H9 (cell line): ENCODE results near the gene PCYT2. TPM values are rescaled to one million over a fixed set of nuclear protein-coding genes. Genes with fewer than 3 reads are reported as not detected.

Experiments
- DNase-seq: peaks from one replicate; pipeline ENCODE4 v3.0.0-alpha.2; 2017
- H2AFZ ChIP-seq: one replicate; pipeline ENCODE4 v1.6.1; 2013; ENCODE audit warnings: mild to moderate bottlenecking, low read length, control low read depth, moderate library complexity
- H2AK5ac ChIP-seq: 2 replicates; pipeline ENCODE4 v1.6.1; 2013; ENCODE audit warnings: low read length, control low read depth, mixed read lengths; ENCODE audit not compliant: insufficient read length
- H2BK120ac ChIP-seq: one replicate; pipeline ENCODE4 v1.6.1; 2013; ENCODE audit warnings: low read depth, mild to moderate bottlenecking, low read length, control low read depth, inconsistent platforms; ENCODE audit not compliant: poor library complexity, severe bottlenecking
- H2BK12ac ChIP-seq: 2 replicates; pipeline ENCODE4 v1.6.1; 2013; ENCODE audit warnings: low read length, control low read depth, mixed read lengths, low read depth; ENCODE audit not compliant: insufficient read length
- H2BK15ac ChIP-seq: 2 replicates; pipeline ENCODE4 v1.6.1; 2013; ENCODE audit warnings: low read depth, low read length, control low read depth
- H2BK20ac ChIP-seq: one replicate; pipeline ENCODE4 v1.6.1; 2013; ENCODE audit warnings: low read depth, mild to moderate bottlenecking, low read length, control low read depth, inconsistent platforms; ENCODE audit not compliant: poor library complexity, severe bottlenecking
- H2BK5ac ChIP-seq: 2 replicates; pipeline ENCODE4 v1.6.1; 2013; ENCODE audit warnings: low read length, control low read depth, mixed read lengths; ENCODE audit not compliant: insufficient read length
- H3K14ac ChIP-seq: 2 replicates; pipeline ENCODE4 v1.6.1; 2013; ENCODE audit warnings: low read length, control low read depth; ENCODE audit not compliant: insufficient read depth
- H3K18ac ChIP-seq: 2 replicates; pipeline ENCODE4 v1.6.1; 2013; ENCODE audit warnings: low read depth, mild to moderate bottlenecking, mixed read lengths, low read length, control low read depth; ENCODE audit not compliant: insufficient read length
- H3K23ac ChIP-seq: 2 replicates; pipeline ENCODE4 v1.6.1; 2013; ENCODE audit warnings: low read length, control low read depth, mixed read lengths, low read depth; ENCODE audit not compliant: insufficient read length
- H3K23me2 ChIP-seq: 2 replicates; pipeline ENCODE4 v1.6.1; 2013; ENCODE audit warnings: low read depth, mild to moderate bottlenecking, mixed read lengths, low read length, control low read depth; ENCODE audit not compliant: insufficient read length, poor library complexity, severe bottlenecking
- H3K27ac ChIP-seq: 2 replicates; pipeline ENCODE4 v1.5.1; 2013; ENCODE audit warnings: low read length, control low read depth, mixed read lengths, low read depth; ENCODE audit not compliant: insufficient read length
- H3K27me3 ChIP-seq: 2 replicates; pipeline ENCODE4 v1.6.1; 2013; ENCODE audit warnings: low read length, control low read depth, inconsistent platforms; ENCODE audit not compliant: insufficient read depth
- H3K4ac ChIP-seq: 2 replicates; pipeline ENCODE4 v1.6.1; 2013; ENCODE audit warnings: low read depth, mild to moderate bottlenecking, control low read depth, inconsistent platforms, low read length, moderate library complexity
- H3K4me1 ChIP-seq: 2 replicates; pipeline ENCODE4 v1.6.1; 2013; ENCODE audit warnings: low read length, control low read depth, inconsistent platforms; ENCODE audit not compliant: insufficient read depth
- H3K4me2 ChIP-seq: 2 replicates; pipeline ENCODE4 v1.6.1; 2013; ENCODE audit warnings: low read length, control low read depth, mixed read lengths; ENCODE audit not compliant: insufficient read length, insufficient read depth
- H3K56ac ChIP-seq: 2 replicates; pipeline ENCODE4 v1.6.1; 2013; ENCODE audit warnings: low read depth, mild to moderate bottlenecking, mixed read lengths, low read length, control low read depth; ENCODE audit not compliant: insufficient read length
- H3K79me1 ChIP-seq: 2 replicates; pipeline ENCODE4 v1.6.1; 2013; ENCODE audit warnings: low read depth, mild to moderate bottlenecking, moderate library complexity, low read length, control low read depth, inconsistent platforms; ENCODE audit not compliant: insufficient read depth, poor library complexity, severe bottlenecking
- H3K79me2 ChIP-seq: 2 replicates; pipeline ENCODE4 v1.6.1; 2013; ENCODE audit warnings: low read length, control low read depth, inconsistent platforms; ENCODE audit not compliant: insufficient read depth
- H3K9ac ChIP-seq: 2 replicates; pipeline ENCODE4 v1.6.1; 2013; ENCODE audit warnings: low read length, control low read depth, mixed read lengths; ENCODE audit not compliant: insufficient read length; ENCODE audit errors: extremely low read depth
- H3K9me3 ChIP-seq: one replicate; pipeline ENCODE4 v1.6.1; 2013; ENCODE audit warnings: low read depth, low read length, inconsistent platforms; ENCODE audit not compliant: control insufficient read depth
- H3T11ph ChIP-seq: one replicate; pipeline ENCODE4 v1.6.1; 2013; ENCODE audit warnings: mild to moderate bottlenecking, low read length, control low read depth, inconsistent platforms
- H4K20me1 ChIP-seq: one replicate; pipeline ENCODE4 v1.6.1; 2013; ENCODE audit not compliant: control insufficient read depth, insufficient read length, insufficient read depth
- H4K5ac ChIP-seq: 2 replicates; pipeline ENCODE4 v1.6.1; 2013; ENCODE audit warnings: low read depth, mild to moderate bottlenecking, mixed read lengths, low read length, control low read depth; ENCODE audit not compliant: insufficient read length
- H4K8ac ChIP-seq: replicated peaks from 2 replicates; pipeline ENCODE4 v1.6.1; 2013; ENCODE audit warnings: low read length, control low read depth, mixed read lengths, low read depth; ENCODE audit not compliant: insufficient read length
- H4K91ac ChIP-seq: 2 replicates; pipeline ENCODE4 v1.6.1; 2013; ENCODE audit warnings: low read depth, mild to moderate bottlenecking, moderate library complexity, mixed read lengths, low read length, control low read depth; ENCODE audit not compliant: insufficient read length
- H3K27ac Mint-ChIP-seq, 3 experiments: 2 replicates in 2 of 3; 3 replicates in 1 of 3; pipeline ENCODE4 v1.8.0; 2020 to 2021; ENCODE audit warnings: mixed read lengths in 3 of 3, mild to moderate bottlenecking in 1 of 3, moderate library complexity in 1 of 3
- H3K27me3 Mint-ChIP-seq: 2 replicates; pipeline ENCODE4 v1.8.0; 2021; ENCODE audit warnings: low read depth, mild to moderate bottlenecking, moderate library complexity, mixed read lengths
- H3K36me3 Mint-ChIP-seq, 3 experiments: 2 replicates in 2 of 3; 3 replicates in 1 of 3; pipeline ENCODE4 v1.8.0; 2020 to 2021; ENCODE audit warnings: low read depth in 3 of 3, mixed read lengths in 3 of 3; ENCODE audit not compliant: insufficient read depth in 1 of 3
- H3K4me1 Mint-ChIP-seq, 2 experiments: 2 replicates each; pipeline ENCODE4 v1.8.0; 2020; ENCODE audit warnings: mixed read lengths in 2 of 2
- H3K4me3 Mint-ChIP-seq, 2 experiments: 2 replicates in 1 of 2; 3 replicates in 1 of 2; pipeline ENCODE4 v1.8.0; 2020 to 2021; ENCODE audit warnings: mild to moderate bottlenecking in 2 of 2, mixed read lengths in 2 of 2, moderate library complexity in 1 of 2
- H3K9me3 Mint-ChIP-seq, 2 experiments: 2 replicates in 1 of 2; 3 replicates in 1 of 2; pipeline ENCODE4 v1.8.0; 2020; ENCODE audit warnings: mild to moderate bottlenecking in 2 of 2, mixed read lengths in 2 of 2, moderate library complexity in 1 of 2
- CTCF ChIP-seq: fragments of 200-600 bp; sonication (generic); conservative IDR thresholded peaks from 3 replicates; pipeline ENCODE4 v1.8.0; 2021; ENCODE audit warnings: antibody characterized with exemption, mild to moderate bottlenecking
- WGBS: extraction: QIAGEN DNeasy Blood & Tissue Kit; methylation state at CpG from one replicate; pipeline ENCODE4 v1.1.7; 2013; ENCODE audit warnings: missing lambda C conversion rate, low lambda C conversion rate, mixed read lengths; ENCODE audit not compliant: insufficient read length; ENCODE audit errors: extremely low coverage; 5-methylcytosine and 5-hydroxymethylcytosine counted together
- total RNA-seq: library from RNA; stranded (reverse); gene quantifications from 2 replicates; pipeline ENCODE4 v1.2.1, GENCODE V29; 2021

PCYT2 gene
- total RNA-seq, 1 experiment from 2014 or later = 24.5 TPM

- Histone ChIP-seq H3T11ph (no peak overlapping the region), H3K14ac (no peak overlapping the region), H3K27ac (no peak overlapping the region), H2BK12ac (no peak overlapping the region), H2AFZ (no peak overlapping the region), H3K79me2 (no peaks in the 10 kb centered on the region), H2BK15ac (no peak overlapping the region), H4K8ac (no peak overlapping the region), H3K4me1 (no peaks in the 10 kb centered on the region), H2BK120ac (no peak overlapping the region), H3K56ac (no peak overlapping the region), H3K4ac (no peak overlapping the region), H3K9me3 (no peaks in the 10 kb centered on the region), H4K20me1 (no peaks in the 10 kb centered on the region), H2AK5ac (no peak overlapping the region), H3K79me1 (no peaks in the 10 kb centered on the region), H2BK20ac (no peak overlapping the region), H3K27me3 (no peaks in the 10 kb centered on the region), H2BK5ac (no peak overlapping the region), H4K91ac (no peak overlapping the region), H3K4me2 (no peak overlapping the region), H3K9ac (no peak overlapping the region), H3K23me2 (peaks cover 6% of the 10 kb centered on the region), H4K5ac (no peak overlapping the region), H3K18ac (no peak overlapping the region), H3K23ac (no peak overlapping the region)
- no peak for DNase-seq
- H3K4me3 Mint-ChIP-seq = peak overlapping the region in 1 of 2 experiments; percentile 35; a peak in 2 of 5 replicates
- WGBS = no CpG with 5 or more reads among the region's 11 CpGs
- H3K9me3 Mint-ChIP-seq = no peaks in the 10 kb centered on the region
- peaks cover 0 to 2% of the 10 kb centered on the region in 2 experiments; a peak in 2 of 4 replicates for H3K4me1 Mint-ChIP-seq
- no peak for TF ChIP-seq CTCF
- no peaks in the 10 kb centered on the region; the same call in 1 of the 2 replicates for H3K27me3 Mint-ChIP-seq
- H3K36me3 Mint-ChIP-seq = peaks cover 9 to 23% (median 14%) of the 10 kb centered on the region in 3 experiments; a peak in 6 of 7 replicates
- no peak overlapping the region for H3K27ac Mint-ChIP-seq
These were observed 2.4 kb downstream of the PCYT2 start for GRCh38 chr17:81908793-81909192.
